Measurements from ENCODE around the gene ABCC4. TPM values are rescaled to one million over a fixed set of nuclear protein-coding genes. Genes with fewer than 3 reads are reported as not detected.
A peak's percentile ranks its signal among the peaks of the same experiment; 100 is the strongest.

The ABCC4 gene
- total RNA-seq, 1 experiment from 2014 or later = 26.3 TPM

GRCh38 chr13:95338905-95339304 is 37.7 kb upstream of the ABCC4 start:
- CTCF ChIA-PET = no interaction called here
- no peak overlapping the region for H3K27ac ChIP-seq (ENCODE audit: low read depth, low read length)

GRCh38 chr13:95337597-95337996 is 36.3 kb upstream of the ABCC4 start:
- H2AFZ ChIP-seq (ENCODE audit: low read depth, low read length, poor library complexity, severe bottlenecking) = no peak overlapping the region
- no peak for DNase-seq (ENCODE audit: low read depth, low spot score)
- H3K9me3 ChIP-seq (ENCODE audit: control insufficient read depth in 1 of 2, insufficient read depth in 1 of 2, low read depth in 1 of 2, low read length in 2 of 2) = no peaks in the 10 kb centered on the region
- intact Hi-C loops (cut with micrococcal nuclease) = no loop called here
- H3K4me3 ChIP-seq (replicated peaks in 1 of 2; ENCODE audit: low read depth in 1 of 2, low read length in 2 of 2) = no peak overlapping the region
- ChIA-PET RAD21 (ENCODE audit: low non-redundant PET in 1 of 2, low total read pairs in 2 of 2, uncharacterized antibody in 2 of 2, unreplicated experiment in 2 of 2) (no interaction called here), POLR2A (no interaction called here), CTCF (interaction anchor here (1.0 kb wide), 1 partner anchor 41 kb away, joined by 4 read pairs; no protein-coding TSS in a partner anchor)
- H3K4me2 ChIP-seq (ENCODE audit: low read length) = no peak overlapping the region
- no peaks in the 10 kb centered on the region for H3K36me3 ChIP-seq (ENCODE audit: control insufficient read depth in 1 of 2, insufficient read depth in 2 of 2, low read length in 2 of 2)
- TF ChIP-seq ELF1 (IDR thresholded peaks at IDR 0.05; ENCODE audit: borderline replicate concordance, low read depth) (no peak), RAD21 (IDR thresholded peaks at IDR 0.05; ENCODE audit: low read depth) (no peak), CTCF (IDR thresholded peaks at IDR 0.05 in 2 of 3, conservative IDR thresholded peaks at IDR 0.05 in 1 of 3; ENCODE audit: borderline replicate concordance in 1 of 3, insufficient read depth in 1 of 3, low read depth in 2 of 3, low read length in 2 of 3) (no peak), POLR2A (IDR thresholded peaks at IDR 0.05; ENCODE audit: borderline replicate concordance, extremely low read depth, insufficient read depth, insufficient read length) (no peak), CBX3 (IDR thresholded peaks at IDR 0.05; ENCODE audit: low read depth) (no peak), TCF7L2 (IDR thresholded peaks at IDR 0.05; ENCODE audit: borderline replicate concordance, extremely low read depth, insufficient read depth, insufficient read length) (no peak), JUND (IDR thresholded peaks at IDR 0.05) (no peak), CEBPB (IDR thresholded peaks at IDR 0.05; ENCODE audit: low read depth) (no peak), ZFX (IDR thresholded peaks at IDR 0.05) (no peak), ATF3 (IDR thresholded peaks at IDR 0.05) (no peak)
- BruUV-seq (replicated peaks) = no TSS peak
- H3K4me1 ChIP-seq (ENCODE audit: control insufficient read depth in 1 of 2, insufficient read depth in 2 of 2, low read length in 2 of 2) = peaks cover 11 to 28% of the 10 kb centered on the region in 2 experiments
- no peaks in the 10 kb centered on the region for H4K20me1 ChIP-seq (ENCODE audit: insufficient read depth)
- no peak overlapping the region for H3K27ac ChIP-seq (ENCODE audit: low read depth, low read length)
- no peaks in the 10 kb centered on the region for H3K27me3 ChIP-seq (ENCODE audit: insufficient read depth, low read length)
- no peak overlapping the region for H3K9ac ChIP-seq (ENCODE audit: low read length)
- H3K9me2 ChIP-seq (ENCODE audit: insufficient read depth) = no peaks in the 10 kb centered on the region
- no peak for ATAC-seq
- H3K79me2 ChIP-seq (ENCODE audit: insufficient read depth, low read length) = no peaks in the 10 kb centered on the region

More at GRCh38 chr13:95338905-95339304, 37.7 kb upstream of the ABCC4 start:
- intact Hi-C loops (cut with micrococcal nuclease) = no loop called here
- TF ChIP-seq ZNF274 (IDR thresholded peaks at IDR 0.05; ENCODE audit: low read depth, low read length) (no peak), SP1 (IDR thresholded peaks at IDR 0.05; ENCODE audit: low read depth) (no peak), ZBTB33 (IDR thresholded peaks at IDR 0.05; ENCODE audit: extremely low read depth, insufficient replicate concordance, low read length) (no peak)
- DNase-seq (ENCODE audit: low read depth, low spot score) = no peak
- no peak overlapping the region for H3K9ac ChIP-seq (ENCODE audit: low read length)
- no peaks in the 10 kb centered on the region for H3K36me3 ChIP-seq (ENCODE audit: control insufficient read depth in 1 of 2, insufficient read depth in 2 of 2, low read length in 2 of 2)
- RAD21 ChIA-PET (ENCODE audit: low non-redundant PET in 1 of 2, low total read pairs in 2 of 2, uncharacterized antibody in 2 of 2, unreplicated experiment in 2 of 2) = no interaction called here
- no peak overlapping the region for H3K4me2 ChIP-seq (ENCODE audit: low read length)
- H3K4me3 ChIP-seq (replicated peaks in 1 of 2; ENCODE audit: low read depth in 1 of 2, low read length in 2 of 2) = no peak overlapping the region
- H4K20me1 ChIP-seq (ENCODE audit: insufficient read depth) = no peaks in the 10 kb centered on the region
- peak overlapping the region; percentile 63 for H2AFZ ChIP-seq (ENCODE audit: low read depth, low read length, poor library complexity, severe bottlenecking)
- H3K4me1 ChIP-seq (ENCODE audit: control insufficient read depth in 1 of 2, insufficient read depth in 2 of 2, low read length in 2 of 2) = peaks cover 11 to 28% of the 10 kb centered on the region in 2 experiments
- no peaks in the 10 kb centered on the region for H3K9me3 ChIP-seq (ENCODE audit: control insufficient read depth in 1 of 2, insufficient read depth in 1 of 2, low read depth in 1 of 2, low read length in 2 of 2)
- no peaks in the 10 kb centered on the region for H3K79me2 ChIP-seq (ENCODE audit: insufficient read depth, low read length)
- no peaks in the 10 kb centered on the region for H3K9me2 ChIP-seq (ENCODE audit: insufficient read depth)
- BruUV-seq (replicated peaks) = no TSS peak
- no peaks in the 10 kb centered on the region for H3K27me3 ChIP-seq (ENCODE audit: insufficient read depth, low read length)
- POLR2A ChIA-PET = no interaction called here
- no peak for ATAC-seq
